ENCODE results near the gene ANKRD63. TPM values are rescaled to one million over a fixed set of nuclear protein-coding genes. Genes with fewer than 3 reads are reported as not detected.

ANKRD63 gene
- total and polyA plus RNA-seq, 2 experiments from 2014 or later, result 0.30 to 0.47 TPM

GRCh38 chr15:40255033-40255432, 27.8 kb downstream of the ANKRD63 start:
- H3K9me3 ChIP-seq (ENCODE audit: low read depth), result no peaks in the 10 kb centered on the region
- no peak overlapping the region for H2AFZ ChIP-seq
- no peak overlapping the region for H3K4me2 ChIP-seq
- H4K20me1 ChIP-seq (ENCODE audit: insufficient read depth, poor library complexity, severe bottlenecking), result no peaks in the 10 kb centered on the region
- 91% methylated on average over 4 of the region's 4 CpGs for WGBS (ENCODE audit: low lambda C conversion rate, missing lambda C conversion rate)
- no peaks in the 10 kb centered on the region for H3K36me3 ChIP-seq (replicated peaks; ENCODE audit: insufficient read depth, low read depth)
- DNase-seq (ENCODE audit: low spot score), result no peak
- no peak for TF ChIP-seq EZH2phosphoT487 (IDR thresholded peaks at IDR 0.05; ENCODE audit: low read depth, severe bottlenecking, unreplicated experiment)
- no peak for TF ChIP-seq CTCF (IDR thresholded peaks at IDR 0.05; ENCODE audit: poor library complexity)
- no peak for TF ChIP-seq EZH2 (IDR thresholded peaks at IDR 0.05; ENCODE audit: borderline replicate concordance)
- peaks cover 26% of the 10 kb centered on the region for H3K27me3 ChIP-seq
- H3K79me2 ChIP-seq, result no peaks in the 10 kb centered on the region
- no peak overlapping the region for H3K4me3 ChIP-seq
- peaks cover 4% of the 10 kb centered on the region for H3K4me1 ChIP-seq (ENCODE audit: insufficient read depth)
- no peak overlapping the region for H3K27ac ChIP-seq
- no peaks in the 10 kb centered on the region for H3K9me2 ChIP-seq (replicated peaks; ENCODE audit: insufficient read depth)

GRCh38 chr15:40254452-40254851, 28.4 kb downstream of the ANKRD63 start:
- H2AFZ ChIP-seq, result no peak overlapping the region
- no peak overlapping the region for H3K4me3 ChIP-seq
- H3K79me2 ChIP-seq, result no peaks in the 10 kb centered on the region
- H3K36me3 ChIP-seq (replicated peaks; ENCODE audit: insufficient read depth, low read depth), result no peaks in the 10 kb centered on the region
- H3K4me1 ChIP-seq (ENCODE audit: insufficient read depth), result peaks cover 4% of the 10 kb centered on the region
- no peaks in the 10 kb centered on the region for H4K20me1 ChIP-seq (ENCODE audit: insufficient read depth, poor library complexity, severe bottlenecking)
- no peak overlapping the region for H3K4me2 ChIP-seq
- TF ChIP-seq CTCF (IDR thresholded peaks at IDR 0.05; ENCODE audit: poor library complexity), result no peak
- TF ChIP-seq EZH2phosphoT487 (IDR thresholded peaks at IDR 0.05; ENCODE audit: low read depth, severe bottlenecking, unreplicated experiment), result no peak
- no peak for TF ChIP-seq EZH2 (IDR thresholded peaks at IDR 0.05; ENCODE audit: borderline replicate concordance)
- DNase-seq (ENCODE audit: low spot score), result no peak
- H3K27me3 ChIP-seq, result peaks cover 26% of the 10 kb centered on the region
- 95% methylated on average over 3 of the region's 3 CpGs for WGBS (ENCODE audit: low lambda C conversion rate, missing lambda C conversion rate)
- H3K9me2 ChIP-seq (replicated peaks; ENCODE audit: insufficient read depth), result no peaks in the 10 kb centered on the region
- H3K27ac ChIP-seq, result no peak overlapping the region
- no peaks in the 10 kb centered on the region for H3K9me3 ChIP-seq (ENCODE audit: low read depth)

- Histone ChIP-seq H3K9me2 (replicated peaks; ENCODE audit: insufficient read depth) (no peaks in the 10 kb centered on the region), H3K27ac (no peak overlapping the region), H3K4me3 (peak overlapping the region; percentile 60), H3K27me3 (peaks cover 26% of the 10 kb centered on the region), H2AFZ (peak overlapping the region; percentile 73), H3K9me3 (ENCODE audit: low read depth) (no peaks in the 10 kb centered on the region), H3K79me2 (no peaks in the 10 kb centered on the region), H3K36me3 (replicated peaks; ENCODE audit: insufficient read depth, low read depth) (no peaks in the 10 kb centered on the region), H4K20me1 (ENCODE audit: insufficient read depth, poor library complexity, severe bottlenecking) (no peaks in the 10 kb centered on the region), H3K4me1 (ENCODE audit: insufficient read depth) (peaks cover 4% of the 10 kb centered on the region), H3K4me2 (peak overlapping the region; percentile 97)
- 52% methylated on average over 27 of the region's 28 CpGs for WGBS (ENCODE audit: low lambda C conversion rate, missing lambda C conversion rate)
- TF ChIP-seq EZH2 (IDR thresholded peaks at IDR 0.05; ENCODE audit: borderline replicate concordance) (no peak), CTCF (IDR thresholded peaks at IDR 0.05; ENCODE audit: poor library complexity) (no peak), EZH2phosphoT487 (IDR thresholded peaks at IDR 0.05; ENCODE audit: low read depth, severe bottlenecking, unreplicated experiment) (no peak)
- no peak for DNase-seq (ENCODE audit: low spot score)
Measured at GRCh38 chr15:40253167-40253790, 29.6 kb downstream of the ANKRD63 start.

Measured in hepatocyte (in vitro differentiated cells).